Epithelial cell of esophagus (primary cell): ENCODE measurements around the gene KIF14.
A peak's percentile ranks its signal among the peaks of the same experiment; 100 is the strongest.
"Not testable (repeated sequence)": the region's sequence is repeated elsewhere in the genome, so short reads cannot be mapped to it uniquely, and the experiment has no call there.

Experiments
- DNase-seq: peaks from one replicate; pipeline ENCODE4 v3.0.0; 2010; ENCODE audit warnings: low read depth
- H3K4me3 ChIP-seq: 2 replicates; pipeline ENCODE4 v1.5.1; 2011; ENCODE audit warnings: mild to moderate bottlenecking, low read length, control low read depth
- TF ChIP-seq, protein P1 (sequence below): IDR thresholded peaks from 2 replicates; pipeline ENCODE4 v1.5.1; 2011; ENCODE audit warnings: low read depth, mild to moderate bottlenecking, low read length, control low read depth, inconsistent platforms; ENCODE audit not compliant: insufficient read depth; ENCODE audit errors: missing control alignments

The KIF14 gene

GRCh38 chr1:200526709-200527612 lies 93.6 kb downstream of the KIF14 start:
- TF ChIP-seq, protein P1, sequence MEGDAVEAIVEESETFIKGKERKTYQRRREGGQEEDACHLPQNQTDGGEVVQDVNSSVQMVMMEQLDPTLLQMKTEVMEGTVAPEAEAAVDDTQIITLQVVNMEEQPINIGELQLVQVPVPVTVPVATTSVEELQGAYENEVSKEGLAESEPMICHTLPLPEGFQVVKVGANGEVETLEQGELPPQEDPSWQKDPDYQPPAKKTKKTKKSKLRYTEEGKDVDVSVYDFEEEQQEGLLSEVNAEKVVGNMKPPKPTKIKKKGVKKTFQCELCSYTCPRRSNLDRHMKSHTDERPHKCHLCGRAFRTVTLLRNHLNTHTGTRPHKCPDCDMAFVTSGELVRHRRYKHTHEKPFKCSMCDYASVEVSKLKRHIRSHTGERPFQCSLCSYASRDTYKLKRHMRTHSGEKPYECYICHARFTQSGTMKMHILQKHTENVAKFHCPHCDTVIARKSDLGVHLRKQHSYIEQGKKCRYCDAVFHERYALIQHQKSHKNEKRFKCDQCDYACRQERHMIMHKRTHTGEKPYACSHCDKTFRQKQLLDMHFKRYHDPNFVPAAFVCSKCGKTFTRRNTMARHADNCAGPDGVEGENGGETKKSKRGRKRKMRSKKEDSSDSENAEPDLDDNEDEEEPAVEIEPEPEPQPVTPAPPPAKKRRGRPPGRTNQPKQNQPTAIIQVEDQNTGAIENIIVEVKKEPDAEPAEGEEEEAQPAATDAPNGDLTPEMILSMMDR: no peak
- no peak overlapping the region for H3K4me3 ChIP-seq
- DNase-seq: no peak

GRCh38 chr1:200525090-200525987 lies 95.2 kb downstream of the KIF14 start:
- H3K4me3 ChIP-seq: no peak overlapping the region
- TF ChIP-seq, protein P1: no peak
- no peak for DNase-seq

GRCh38 chr1:200524551-200524950 lies 96.0 kb downstream of the KIF14 start:
- H3K4me3 ChIP-seq, DNase-seq: not testable (repeated sequence)

GRCh38 chr1:200524092-200524491 lies 96.5 kb downstream of the KIF14 start:
- H3K4me3 ChIP-seq: no peak overlapping the region
- no peak for DNase-seq
- TF ChIP-seq, protein P1: no peak

- TF ChIP-seq, protein P1: no peak
- H3K4me3 ChIP-seq: no peak overlapping the region
- no peak for DNase-seq
Observed at GRCh38 chr1:200520735-200521134, 99.8 kb downstream of the KIF14 start.

GRCh38 chr1:200518524-200518923 lies 102.0 kb downstream of the KIF14 start:
- TF ChIP-seq, protein P1: no peak
- no peak overlapping the region for H3K4me3 ChIP-seq
- DNase-seq: peak; percentile 26

- TF ChIP-seq, protein P1: no peak
- peak; percentile 75 for DNase-seq
- H3K4me3 ChIP-seq: no peak overlapping the region
Observed at GRCh38 chr1:200512191-200512590, 108.4 kb downstream of the KIF14 start.
